GM12892 (cell line): ENCODE results near the gene APOC3.

Experiments
- DNase-seq: peaks from one replicate; pipeline ENCODE4 v3.0.0; 2011; ENCODE audit not compliant: insufficient read length
- FAIRE-seq: peaks from 2 replicates; lab custom pipeline; 2011; peaks lifted over from hg19 to GRCh38; lab: Jason Lieb, UNC
- POLR2A ChIP-seq: IDR thresholded peaks from 2 replicates; pipeline ENCODE4 v1.6.1; 2011; ENCODE audit warnings: low read depth, low read length, control low read depth
- POLR2AphosphoS5 ChIP-seq: IDR thresholded peaks from 2 replicates; pipeline ENCODE4 v1.6.1; 2011; ENCODE audit warnings: low read depth, low read length, control low read depth
- TAF1 ChIP-seq: IDR thresholded peaks from 2 replicates; pipeline ENCODE4 v1.6.1; 2011; ENCODE audit warnings: low read depth, mild to moderate bottlenecking, control low read depth, low read length, borderline replicate concordance

The APOC3 gene

GRCh38 chr11:116842117-116842516, 12.4 kb downstream of the APOC3 start:
- no peak for DNase-seq
- TF ChIP-seq POLR2AphosphoS5 (no peak), TAF1 (no peak), POLR2A (no peak)
- no peak for FAIRE-seq

- FAIRE-seq (no peak), DNase-seq (no peak)
- TF ChIP-seq POLR2A, result no peak
- no peak for TF ChIP-seq TAF1
- no peak for TF ChIP-seq POLR2AphosphoS5
These were observed 13.2 kb downstream of the APOC3 start for GRCh38 chr11:116842909-116843308.

GRCh38 chr11:116843661-116844060, 14.0 kb downstream of the APOC3 start:
- DNase-seq (no peak), FAIRE-seq (no peak)
- TF ChIP-seq POLR2AphosphoS5 (no peak), TAF1 (no peak), POLR2A (no peak)

- FAIRE-seq (no peak), DNase-seq (no peak)
- TF ChIP-seq TAF1, result no peak
- TF ChIP-seq POLR2AphosphoS5, result no peak
- TF ChIP-seq POLR2A, result no peak
These were observed 15.0 kb downstream of the APOC3 start for GRCh38 chr11:116844722-116845121.

GRCh38 chr11:116847612-116848011, 17.9 kb downstream of the APOC3 start:
- TF ChIP-seq POLR2A (no peak), POLR2AphosphoS5 (no peak), TAF1 (no peak)
- DNase-seq (no peak), FAIRE-seq (no peak)

- no peak for DNase-seq
- FAIRE-seq, result no peak
- no peak for TF ChIP-seq POLR2AphosphoS5
- no peak for TF ChIP-seq POLR2A
- no peak for TF ChIP-seq TAF1
These were observed 19.4 kb downstream of the APOC3 start for GRCh38 chr11:116849060-116849459.

GRCh38 chr11:116849486-116849885, 19.8 kb downstream of the APOC3 start:
- TF ChIP-seq TAF1 (no peak), POLR2AphosphoS5 (no peak), POLR2A (no peak)
- FAIRE-seq, result no peak

GRCh38 chr11:116851626-116852025, 21.9 kb downstream of the APOC3 start:
- DNase-seq (no peak), FAIRE-seq (peak; percentile 77)
- TF ChIP-seq POLR2A (no peak), TAF1 (no peak), POLR2AphosphoS5 (no peak)

More at GRCh38 chr11:116849486-116849885, 19.8 kb downstream of the APOC3 start:
- no peak for DNase-seq

GRCh38 chr11:116852261-116853031, 22.7 kb downstream of the APOC3 start:
- FAIRE-seq (peak; percentile 17), DNase-seq (no peak)
- TF ChIP-seq TAF1 (no peak), POLR2AphosphoS5 (no peak), POLR2A (no peak)

- TF ChIP-seq POLR2A, result peak; percentile 58; the same call in 1 of the 2 replicates
- TF ChIP-seq TAF1, result no peak
- peak; percentile 58 for DNase-seq
- peak; percentile 95 for FAIRE-seq
These were observed 23.9 kb downstream of the APOC3 start for GRCh38 chr11:116853461-116854073.

- DNase-seq (no peak), FAIRE-seq (no peak)
- TF ChIP-seq POLR2A (no peak), POLR2AphosphoS5 (no peak), TAF1 (no peak)
These were observed 25.7 kb downstream of the APOC3 start for GRCh38 chr11:116855413-116855812.

- TF ChIP-seq POLR2A (no peak), POLR2AphosphoS5 (no peak), TAF1 (no peak)
- FAIRE-seq, result no peak
These were observed 26.7 kb downstream of the APOC3 start for GRCh38 chr11:116856423-116856822.

GRCh38 chr11:116857316-116857715, 27.6 kb downstream of the APOC3 start:
- FAIRE-seq (no peak), DNase-seq (no peak)

More at GRCh38 chr11:116856423-116856822, 26.7 kb downstream of the APOC3 start:
- DNase-seq, result no peak

More at GRCh38 chr11:116857316-116857715, 27.6 kb downstream of the APOC3 start:
- TF ChIP-seq TAF1 (no peak), POLR2AphosphoS5 (no peak), POLR2A (no peak)
